Lung (tissue), 12 donors: Measurements from ENCODE around the gene XPC. TPM values are rescaled to one million over a fixed set of nuclear protein-coding genes. Genes with fewer than 3 reads are reported as not detected.
A peak's percentile ranks its signal among the peaks of the same experiment; 100 is the strongest.

Source experiments
- ATAC-seq: fragments of 200-7000 bp; cut with Tn5 transposase; one replicate; pipeline ENCODE4 v1.9.1; 2020; ENCODE audit warnings: moderate number of reproducible peaks; ENCODE audit not compliant: insufficient read depth, low FRiP score
- DNase-seq, 3 donors: peaks; one replicate each; pipeline ENCODE4 v3.0.0-alpha.2; 2013 to 2017
- H3K27ac ChIP-seq, 2 donors: one replicate each; pipeline ENCODE4 v1.5.1; 2013; ENCODE audit warnings: mild to moderate bottlenecking in 2 of 2, moderate library complexity in 2 of 2, control low read depth in 1 of 2, inconsistent platforms in 1 of 2, low read depth in 1 of 2, low read length in 1 of 2
- H3K27me3 ChIP-seq, 3 donors: one replicate each; pipeline ENCODE4 v1.5.1; 2013; ENCODE audit warnings: low read length in 2 of 3; ENCODE audit not compliant: control insufficient read depth in 3 of 3, insufficient read depth in 3 of 3
- H3K36me3 ChIP-seq, 4 donors: one replicate each; pipeline ENCODE4 v1.5.1; 2013; ENCODE audit warnings: low read length in 4 of 4, mild to moderate bottlenecking in 1 of 4, moderate library complexity in 1 of 4; ENCODE audit not compliant: control insufficient read depth in 4 of 4, insufficient read depth in 4 of 4
- H3K4me1 ChIP-seq, 5 donors: one replicate each; pipeline ENCODE4 v1.5.1; 2013; ENCODE audit warnings: low read length in 5 of 5, mild to moderate bottlenecking in 2 of 5, moderate library complexity in 1 of 5; ENCODE audit not compliant: control insufficient read depth in 5 of 5, insufficient read depth in 5 of 5
- H3K4me3 ChIP-seq: one replicate; pipeline ENCODE4 v1.5.1; 2013; ENCODE audit warnings: mild to moderate bottlenecking, control low read depth, moderate library complexity
- H3K9ac ChIP-seq, 2 donors: one replicate each; pipeline ENCODE4 v1.5.1; 2013; ENCODE audit warnings: low read length in 2 of 2, control low read depth in 1 of 2; ENCODE audit not compliant: insufficient read depth in 1 of 2
- H3K9me3 ChIP-seq, 4 donors: one replicate each; pipeline ENCODE4 v1.5.1; 2013; ENCODE audit warnings: low read length in 3 of 4, mild to moderate bottlenecking in 1 of 4, moderate library complexity in 1 of 4; ENCODE audit not compliant: control insufficient read depth in 4 of 4, insufficient read depth in 3 of 4
- WGBS, 2 donors: extraction: QIAGEN DNeasy Blood & Tissue Kit; methylation state at CpG; one replicate each; pipeline ENCODE4 v1.1.7; 2013; 5-methylcytosine and 5-hydroxymethylcytosine counted together
- polyA plus RNA-seq, 2 donors: library from polyadenylated mRNA; stranded (reverse); fragments of 200-250 nt; gene quantifications; one replicate each; pipeline ENCODE4 v1.2.1, GENCODE V29; 2013
- total RNA-seq, 2 donors: library from RNA; depleted of rRNA in 1 of 2; stranded (reverse); fragments of >200 nt in 1 of 2; gene quantifications; one replicate each; pipeline ENCODE4 v1.2.1, GENCODE V29; 2014 to 2021
- TF ChIP-seq, protein P1 (sequence below): IDR thresholded peaks from 2 replicates; pipeline ENCODE4 v1.5.1; 2012; ENCODE audit warnings: mild to moderate bottlenecking; ENCODE audit errors: control extremely low read depth, extremely low read depth
- donor health status: control.
- donor health status: control.
- donor health status: Bipolar disorder and iron deficiency.
- donor health status: healthy.
- donor health status: DM: yes; HTN: yes; CAD: no.

The XPC gene
- total and polyA plus RNA-seq, 4 donors, result 16.4 to 31.9 (median 23.7) TPM

DNA sequence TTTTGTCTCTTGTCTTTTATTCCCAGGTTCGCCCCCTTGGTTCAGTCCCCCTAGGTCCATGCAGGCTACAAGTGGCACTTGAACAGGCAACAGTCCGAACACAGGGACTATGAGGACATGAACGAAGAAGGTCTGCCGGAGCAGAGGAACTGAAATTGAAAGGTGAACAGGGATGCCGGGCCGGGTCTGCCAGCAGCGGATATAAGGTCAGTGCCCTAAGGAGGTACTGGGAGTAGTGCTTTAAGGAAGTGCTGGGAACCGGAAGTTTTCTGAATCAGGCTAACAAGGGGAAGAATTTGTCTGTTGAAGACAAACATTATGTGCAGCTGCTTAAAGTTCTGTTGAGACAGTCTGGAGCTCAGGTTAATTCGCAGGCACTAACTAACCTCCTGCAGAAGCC lies 47.0 kb upstream of the XPC start:
- Histone ChIP-seq H3K4me1 (peaks cover 0 to 15% (median 2%) of the 10 kb centered on the region in 5 donors), H3K27ac (peak overlapping the region in 1 of 2 donors; percentile 9), H3K9ac (no peak overlapping the region), H3K27me3 (no peaks in the 10 kb centered on the region), H3K9me3 (peaks cover 0 to 5% (median 1%) of the 10 kb centered on the region in 4 donors), H3K36me3 (no peaks in the 10 kb centered on the region), H3K4me3 (no peak overlapping the region)
- ATAC-seq, result peak; percentile 47
- whole genome bisulfite sequencing, 2 donors, result 36 to 42% methylated on average over 9 of the region's 9 CpGs
- no peak for DNase-seq
- TF ChIP-seq, protein P1, sequence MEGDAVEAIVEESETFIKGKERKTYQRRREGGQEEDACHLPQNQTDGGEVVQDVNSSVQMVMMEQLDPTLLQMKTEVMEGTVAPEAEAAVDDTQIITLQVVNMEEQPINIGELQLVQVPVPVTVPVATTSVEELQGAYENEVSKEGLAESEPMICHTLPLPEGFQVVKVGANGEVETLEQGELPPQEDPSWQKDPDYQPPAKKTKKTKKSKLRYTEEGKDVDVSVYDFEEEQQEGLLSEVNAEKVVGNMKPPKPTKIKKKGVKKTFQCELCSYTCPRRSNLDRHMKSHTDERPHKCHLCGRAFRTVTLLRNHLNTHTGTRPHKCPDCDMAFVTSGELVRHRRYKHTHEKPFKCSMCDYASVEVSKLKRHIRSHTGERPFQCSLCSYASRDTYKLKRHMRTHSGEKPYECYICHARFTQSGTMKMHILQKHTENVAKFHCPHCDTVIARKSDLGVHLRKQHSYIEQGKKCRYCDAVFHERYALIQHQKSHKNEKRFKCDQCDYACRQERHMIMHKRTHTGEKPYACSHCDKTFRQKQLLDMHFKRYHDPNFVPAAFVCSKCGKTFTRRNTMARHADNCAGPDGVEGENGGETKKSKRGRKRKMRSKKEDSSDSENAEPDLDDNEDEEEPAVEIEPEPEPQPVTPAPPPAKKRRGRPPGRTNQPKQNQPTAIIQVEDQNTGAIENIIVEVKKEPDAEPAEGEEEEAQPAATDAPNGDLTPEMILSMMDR, result no peak

DNA sequence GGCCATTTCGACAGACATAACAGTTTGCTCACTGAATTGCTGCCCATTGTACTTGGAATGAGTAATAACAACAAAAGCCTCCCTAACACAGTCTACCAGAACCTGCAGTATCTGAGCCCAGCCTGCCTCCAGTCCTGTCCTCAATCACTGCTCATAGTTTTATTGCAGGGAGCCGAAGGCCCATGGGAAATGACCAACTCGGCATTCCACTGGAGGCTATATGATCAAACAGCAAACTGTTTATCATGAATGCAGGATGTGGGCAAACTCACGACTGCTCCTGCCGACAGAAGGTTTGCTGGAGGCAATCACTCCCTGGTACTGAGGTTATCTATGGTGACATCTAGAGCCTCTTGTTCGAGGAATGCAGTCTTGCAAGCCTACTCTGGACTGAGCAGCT lies 46.5 kb upstream of the XPC start:
- H3K9me3 ChIP-seq, result peaks cover 0 to 5% (median 1%) of the 10 kb centered on the region in 4 donors
- H3K27me3 ChIP-seq, result no peaks in the 10 kb centered on the region
- WGBS, 2 donors, result 52 to 55% methylated on average over 6 of the region's 6 CpGs
- no peak overlapping the region for H3K9ac ChIP-seq
- TF ChIP-seq, protein P1, result no peak
- DNase-seq (no peak), ATAC-seq (no peak)
- no peak overlapping the region for H3K27ac ChIP-seq
- H3K36me3 ChIP-seq, result no peaks in the 10 kb centered on the region
- no peak overlapping the region for H3K4me3 ChIP-seq
- H3K4me1 ChIP-seq, result peaks cover 0 to 15% (median 2%) of the 10 kb centered on the region in 5 donors

DNA sequence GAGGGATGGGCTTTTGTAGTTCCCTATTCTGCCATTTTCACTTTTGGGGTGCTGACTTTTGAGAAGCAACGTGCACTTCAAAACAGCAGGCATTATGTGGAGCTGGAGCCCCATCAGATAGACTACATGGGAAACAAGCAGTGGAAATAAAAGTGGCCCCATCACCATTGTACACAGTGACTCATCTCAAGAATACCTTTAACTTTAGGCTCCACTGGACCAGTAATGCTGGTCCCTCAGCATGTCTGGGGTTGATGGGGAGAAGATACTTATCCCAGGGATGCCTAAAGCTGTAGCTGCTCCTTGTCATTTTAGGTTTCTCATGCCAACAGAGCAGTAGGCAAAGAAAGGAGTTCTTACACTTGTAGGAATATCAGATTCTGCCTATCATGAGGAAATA lies 45.2 kb upstream of the XPC start:
- WGBS, 2 donors, result 72 to 100% methylated on average over 1 of the region's 1 CpG
- no peak for ATAC-seq

More for the DNA sequence above, 45.2 kb upstream of the XPC start:
- DNase-seq, result no peak
- Histone ChIP-seq H3K36me3 (no peaks in the 10 kb centered on the region), H3K4me1 (peaks cover 0 to 15% (median 0%) of the 10 kb centered on the region in 5 donors), H3K27me3 (no peaks in the 10 kb centered on the region), H3K9ac (no peak overlapping the region), H3K9me3 (peaks cover 0 to 5% (median 1%) of the 10 kb centered on the region in 4 donors), H3K27ac (no peak overlapping the region), H3K4me3 (no peak overlapping the region)
- TF ChIP-seq, protein P1, result no peak
